GM19351 (cell line): ENCODE measurements around the gene FKBP8.

Experiments used
- ATAC-seq: cut with Tn5 transposase; IDR thresholded peaks from one replicate; pipeline ENCODE4 v1.9.1; 2021; ENCODE audit warnings: mild to moderate bottlenecking, moderate library complexity; ENCODE audit not compliant: unreplicated experiment

The FKBP8 gene

DNA sequence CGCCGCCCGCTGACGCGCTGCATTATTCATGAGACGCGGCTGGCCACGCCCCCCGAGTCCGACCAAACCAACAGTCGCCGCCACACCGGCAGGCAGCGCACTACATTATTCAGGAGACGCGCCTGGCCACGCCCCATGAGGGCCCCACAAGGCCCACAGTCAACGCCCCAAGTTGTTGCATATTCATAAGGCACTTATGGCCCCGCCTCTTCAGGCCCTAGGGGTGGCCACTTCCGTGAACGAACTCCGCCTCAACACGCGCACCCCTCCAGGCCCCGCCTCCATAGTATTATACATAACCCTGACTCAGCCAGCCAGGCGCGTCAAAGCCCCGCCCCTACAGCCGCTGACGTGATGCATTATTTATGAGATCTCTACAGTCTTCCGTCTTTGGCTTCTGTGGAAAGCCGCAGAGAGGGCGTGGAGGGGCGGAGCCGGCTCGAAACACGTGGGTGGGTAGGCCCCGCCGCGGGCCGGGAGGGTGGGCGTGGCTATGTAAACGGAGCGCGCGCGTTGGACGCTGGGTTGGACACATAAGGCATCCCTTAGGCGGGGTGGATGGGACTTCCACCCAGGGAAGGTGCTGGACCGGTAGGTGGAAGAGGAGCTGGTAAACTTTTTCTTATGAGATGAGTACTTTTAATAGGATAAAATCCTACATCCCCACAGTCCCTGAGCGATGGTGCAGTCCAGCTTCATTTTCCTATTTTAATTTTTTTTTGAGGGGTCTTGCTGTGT, 21.1 kb downstream of the FKBP8 start:
- ATAC-seq = peak; percentile 85

DNA sequence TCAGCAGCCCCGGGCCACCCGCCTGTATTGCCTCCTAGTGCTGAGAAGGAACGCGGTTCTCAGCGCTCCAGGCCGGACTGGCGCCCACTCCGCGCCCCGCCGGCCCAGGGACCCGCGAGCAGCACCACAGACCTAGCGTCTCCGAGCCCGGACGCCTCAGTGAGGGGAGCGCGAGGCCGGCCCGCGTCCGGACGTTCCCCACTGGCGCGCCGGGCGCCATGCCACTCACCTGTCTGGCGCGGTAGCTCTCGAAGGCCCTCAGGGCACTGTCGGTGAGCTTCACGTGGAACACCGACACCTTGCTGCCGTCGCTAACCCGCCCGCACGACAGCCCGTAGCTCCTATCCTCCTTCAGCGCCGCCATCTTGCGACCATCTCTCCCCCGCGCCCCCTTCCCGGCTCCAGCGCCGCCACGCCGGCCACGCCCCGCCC, 21.7 kb downstream of the FKBP8 start, which contains the start of gene ELL:
ELL (minus strand) TSS at position 379 of the 432 bp plus-strand sequence; CDS start at position 364, 15 bp downstream.
- no peak for ATAC-seq

DNA sequence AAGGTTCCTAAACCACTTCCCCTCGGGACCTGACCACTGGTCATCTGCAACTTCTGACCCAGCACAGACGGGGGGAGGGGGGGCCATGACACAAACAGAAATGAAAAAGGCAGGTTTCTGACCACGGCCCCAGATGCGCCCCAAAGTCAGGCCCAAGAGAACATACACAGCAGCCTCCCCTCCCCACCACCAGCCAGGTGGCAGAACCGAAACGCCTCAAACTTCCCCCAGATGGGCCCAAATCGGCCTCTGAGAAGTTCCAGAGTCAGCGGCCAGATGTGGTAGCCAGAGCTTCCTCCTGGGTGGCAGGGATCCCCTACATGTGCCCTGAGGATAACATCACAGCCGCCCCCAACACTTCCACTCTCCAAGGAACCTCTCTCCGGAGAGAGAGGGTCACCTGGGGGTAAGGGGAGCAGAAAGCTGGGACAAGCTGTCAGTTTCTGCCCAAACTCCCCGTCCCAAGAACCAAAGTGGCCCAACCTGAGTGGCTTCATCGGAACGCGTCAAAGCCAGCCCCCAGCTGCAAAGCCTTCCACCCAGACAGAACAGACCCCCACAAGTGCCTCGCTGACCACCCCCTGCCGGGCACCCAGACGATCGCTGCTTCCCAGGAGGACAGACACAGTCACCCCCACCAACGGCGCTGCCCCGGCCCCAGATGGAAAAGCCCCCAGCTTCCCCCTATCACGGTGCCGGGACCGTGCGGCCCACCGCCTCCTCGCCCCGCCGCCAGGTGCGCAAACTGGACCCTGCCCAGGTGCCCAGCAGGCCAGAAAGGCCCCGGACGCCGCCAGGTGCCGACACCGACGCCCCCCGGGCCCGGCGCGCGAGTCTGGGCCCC, 22.3 kb downstream of the FKBP8 start:
- no peak for ATAC-seq

DNA sequence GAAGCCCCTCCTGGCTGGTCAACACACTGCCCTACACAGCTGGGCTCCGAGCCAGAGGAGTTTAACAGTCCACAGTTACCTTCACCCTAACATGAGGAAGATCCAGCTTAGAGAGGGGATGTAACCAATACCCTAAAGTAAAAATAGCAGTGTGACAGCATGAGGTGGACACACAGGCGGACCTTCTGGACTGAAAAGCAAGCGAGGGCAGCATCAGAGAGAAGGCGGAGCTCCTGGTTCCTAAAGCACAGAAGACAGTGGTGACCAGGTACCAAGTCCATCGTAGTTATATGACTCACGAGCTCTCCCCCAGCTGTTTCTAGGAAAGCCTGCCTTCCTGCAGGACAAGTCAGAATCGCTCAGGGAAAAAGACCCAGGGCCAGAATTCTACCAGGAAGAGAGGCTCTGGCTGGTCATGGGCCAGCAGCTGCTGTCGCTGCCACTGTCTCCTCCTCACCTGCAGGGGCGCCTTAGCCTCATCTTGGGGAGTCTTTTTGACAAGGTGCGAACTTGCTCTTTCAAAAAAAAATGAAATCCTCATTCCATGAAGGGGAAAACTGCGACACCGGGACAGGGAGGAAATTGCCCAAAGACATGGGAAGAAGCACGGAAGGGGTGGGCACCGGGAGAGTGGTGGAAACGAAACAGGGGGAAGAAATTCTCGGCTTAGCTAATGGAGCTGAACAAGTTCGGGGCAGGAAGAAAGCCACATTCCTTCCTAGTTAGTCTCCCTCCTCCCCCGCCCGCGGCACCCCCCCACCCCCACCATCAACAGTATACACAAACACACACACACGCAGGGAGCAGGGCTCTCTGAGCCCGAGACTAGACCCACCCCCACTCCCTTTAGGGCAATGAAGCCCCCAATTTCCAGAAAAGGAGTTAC, 23.2 kb downstream of the FKBP8 start:
- no peak for ATAC-seq

DNA sequence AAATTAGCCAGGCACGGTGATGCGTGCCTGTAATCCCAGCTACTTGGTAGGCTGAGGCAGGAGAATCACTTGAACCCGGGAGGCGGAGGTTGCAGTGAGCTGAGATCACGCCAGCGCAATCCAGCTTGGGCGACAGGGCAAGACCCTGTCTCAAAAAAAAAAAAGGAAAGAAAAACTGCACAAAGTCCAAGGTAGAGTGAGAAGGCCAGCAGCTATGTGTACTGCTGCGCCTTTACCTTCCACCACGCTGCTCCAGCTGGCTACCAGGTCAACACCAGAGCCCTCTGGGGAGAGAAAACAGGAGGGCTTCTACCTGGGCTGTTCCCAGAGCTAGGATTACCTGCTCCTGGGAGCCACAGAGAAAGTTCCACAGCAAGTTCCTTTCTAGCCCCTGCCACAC, 24.7 kb downstream of the FKBP8 start:
- no peak for ATAC-seq

DNA sequence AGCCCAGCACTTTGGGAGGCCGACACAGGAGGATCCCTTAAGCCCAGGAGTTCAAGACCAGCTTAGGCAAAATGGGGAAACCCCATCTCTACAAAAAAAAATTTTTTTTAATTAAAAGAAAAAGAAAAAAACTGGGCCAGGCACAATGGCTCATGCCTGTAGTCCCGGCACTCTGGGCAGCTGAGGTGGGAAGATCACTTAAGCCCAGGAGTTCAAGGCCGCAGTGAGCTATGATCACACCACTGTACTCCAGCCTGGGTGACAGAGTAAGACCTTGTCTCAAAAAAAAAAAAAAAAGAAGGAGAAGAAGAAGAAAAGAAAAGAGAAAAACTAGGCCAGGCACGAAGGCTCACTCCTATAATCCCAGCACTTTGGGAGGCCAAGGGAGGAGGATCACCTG, 25.8 kb downstream of the FKBP8 start:
- ATAC-seq = no peak

DNA sequence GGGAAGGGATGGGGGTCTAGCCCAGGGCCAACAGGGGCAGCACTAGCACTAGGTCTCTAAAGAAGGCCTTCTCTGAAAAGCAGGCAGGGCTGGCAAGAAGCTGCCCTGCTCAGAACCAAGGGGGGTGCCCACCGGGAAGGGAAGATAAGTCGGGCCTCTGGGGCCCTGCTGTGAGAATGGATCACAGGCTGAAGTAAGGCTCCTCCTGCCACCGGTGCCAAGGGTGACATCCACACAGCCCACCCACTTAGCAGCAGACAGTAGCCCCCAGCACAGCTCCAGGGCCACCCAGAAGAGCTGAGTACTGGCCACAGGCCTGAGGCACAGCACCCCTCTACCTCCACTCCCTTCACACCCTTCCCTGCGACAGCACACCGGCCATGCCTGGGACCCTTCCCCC, 27.4 kb downstream of the FKBP8 start:
- no peak for ATAC-seq

DNA sequence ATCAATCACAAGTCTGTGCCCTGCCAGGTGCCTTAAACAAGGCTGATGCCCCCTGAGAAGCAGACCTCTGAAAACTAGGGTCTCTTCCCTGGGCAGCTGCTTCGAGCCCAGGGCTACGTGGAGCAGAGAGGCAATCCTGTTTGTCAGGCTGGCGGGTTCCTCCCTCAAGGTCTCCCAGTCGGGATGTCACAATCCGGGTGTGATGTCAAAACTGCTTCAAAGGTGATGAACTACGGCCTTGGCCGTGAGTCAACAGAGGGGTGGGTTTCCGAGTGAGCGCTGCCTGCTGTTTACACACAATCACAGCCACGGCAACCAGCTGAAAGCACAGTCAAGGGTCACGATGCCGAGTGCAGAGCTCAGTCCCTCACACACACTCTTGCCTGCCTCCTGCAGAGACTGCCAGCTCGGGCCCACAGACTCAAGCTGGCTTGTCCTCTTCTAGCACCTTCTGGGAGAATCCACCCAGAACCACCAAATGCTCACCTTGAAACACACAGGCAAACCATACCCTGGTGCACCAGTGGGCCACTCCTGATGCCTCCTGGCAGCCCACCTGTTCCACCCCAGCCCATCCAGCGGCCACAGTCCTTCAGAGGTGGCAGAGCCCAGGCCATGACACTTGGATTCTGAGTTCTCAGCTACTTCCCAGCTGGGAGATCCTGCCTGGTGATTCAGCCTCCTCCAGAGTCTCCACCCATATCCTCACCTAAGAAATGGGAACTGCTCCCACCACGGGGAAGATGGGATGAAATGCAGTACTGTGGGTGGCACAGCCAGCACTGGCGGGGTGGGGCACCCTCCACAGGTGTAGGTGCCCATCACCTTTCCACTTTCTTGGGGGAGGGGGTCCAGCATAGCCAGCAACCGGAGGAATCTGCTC, 28.3 kb downstream of the FKBP8 start:
- ATAC-seq = no peak

DNA sequence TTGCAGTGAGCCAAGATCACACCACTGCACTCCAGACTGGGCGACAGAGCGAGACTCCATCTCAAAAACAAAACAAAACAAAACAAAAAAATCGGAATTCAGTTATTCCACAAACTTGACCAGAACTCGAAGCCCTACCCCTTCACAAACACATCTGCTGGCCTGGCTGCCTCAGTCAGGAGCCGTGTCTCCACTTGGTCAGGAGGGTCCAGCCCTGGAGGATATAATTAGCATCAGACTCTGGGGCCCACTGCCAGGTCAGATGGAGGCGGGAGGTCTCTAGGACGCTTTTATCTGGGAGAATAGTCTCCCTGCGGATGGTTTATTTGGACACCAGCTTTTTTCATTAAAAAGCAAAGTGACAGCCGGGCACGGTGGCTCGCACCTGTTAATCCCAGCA, 29.5 kb downstream of the FKBP8 start:
- ATAC-seq = no peak

DNA sequence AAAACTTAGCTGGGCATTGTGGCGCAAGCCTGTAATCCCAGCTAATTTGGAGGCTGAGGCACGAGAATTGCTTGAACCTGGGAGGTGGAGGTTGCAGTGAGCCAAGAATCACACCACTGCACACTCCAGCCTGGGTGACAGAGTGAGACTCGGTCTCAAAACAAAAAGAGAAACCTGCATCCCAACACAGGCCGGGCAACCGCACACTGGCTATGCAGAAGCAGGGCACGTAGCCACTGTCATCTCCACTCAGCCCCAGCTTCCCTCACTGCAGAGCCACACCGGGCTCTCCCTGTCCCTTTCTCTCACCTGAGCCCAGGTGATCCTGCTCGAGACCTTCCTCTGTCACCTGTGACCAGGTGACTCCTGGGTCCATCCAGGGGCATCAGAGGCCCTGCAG, 33.2 kb downstream of the FKBP8 start:
- no peak for ATAC-seq

DNA sequence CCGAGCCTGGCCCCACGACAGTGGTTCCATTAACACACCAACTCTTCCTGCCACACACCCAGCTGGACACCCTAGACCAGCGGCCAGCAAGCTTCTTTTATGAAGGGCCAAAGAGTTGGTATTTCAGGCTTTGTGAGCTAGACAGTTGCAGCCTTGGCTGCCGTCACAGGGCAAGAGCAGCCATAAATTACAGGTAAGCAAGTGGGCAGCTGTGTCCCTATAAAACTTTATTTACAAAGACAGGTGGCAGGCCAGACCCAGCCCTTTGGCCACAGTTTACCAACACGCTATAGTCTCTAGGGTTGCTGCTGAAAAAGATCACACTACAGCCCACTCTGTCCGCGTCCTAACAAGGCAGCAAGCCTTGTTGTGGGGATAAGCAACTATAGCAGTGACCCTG, 34.8 kb downstream of the FKBP8 start:
- no peak for ATAC-seq

DNA sequence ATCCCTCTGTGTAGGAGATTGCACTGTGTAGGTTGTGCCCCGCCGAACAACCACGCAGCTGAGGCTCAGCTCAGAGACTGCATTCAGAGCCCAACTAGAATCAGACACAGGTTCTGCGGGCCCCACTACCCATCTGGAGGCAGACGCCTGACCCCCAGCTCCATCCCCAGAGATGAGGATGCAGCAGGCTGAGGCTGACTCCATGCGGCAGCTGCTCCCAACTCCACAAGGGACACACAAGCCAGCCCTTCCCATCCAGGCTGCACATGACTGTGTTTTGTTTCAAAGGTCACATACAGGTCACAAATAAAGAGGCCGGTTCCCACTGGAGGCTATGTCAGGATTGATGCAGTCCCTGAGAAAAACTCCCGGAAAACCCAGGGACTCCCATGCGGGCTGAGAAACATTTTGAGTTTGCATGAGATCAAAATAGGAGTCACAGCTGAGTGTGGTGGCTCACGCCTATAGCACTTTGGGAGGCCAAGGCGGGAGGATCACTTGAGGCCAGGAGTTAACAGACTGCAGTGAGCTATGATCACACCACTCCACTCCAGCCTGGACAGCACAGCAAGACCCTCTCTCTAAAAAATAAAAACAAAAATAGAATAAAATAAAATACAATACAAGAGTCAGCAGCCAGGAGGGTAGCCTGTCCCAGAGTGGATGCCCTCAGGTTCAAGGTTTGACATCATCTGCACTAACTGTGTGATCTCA, 35.5 kb downstream of the FKBP8 start:
- no peak for ATAC-seq

DNA sequence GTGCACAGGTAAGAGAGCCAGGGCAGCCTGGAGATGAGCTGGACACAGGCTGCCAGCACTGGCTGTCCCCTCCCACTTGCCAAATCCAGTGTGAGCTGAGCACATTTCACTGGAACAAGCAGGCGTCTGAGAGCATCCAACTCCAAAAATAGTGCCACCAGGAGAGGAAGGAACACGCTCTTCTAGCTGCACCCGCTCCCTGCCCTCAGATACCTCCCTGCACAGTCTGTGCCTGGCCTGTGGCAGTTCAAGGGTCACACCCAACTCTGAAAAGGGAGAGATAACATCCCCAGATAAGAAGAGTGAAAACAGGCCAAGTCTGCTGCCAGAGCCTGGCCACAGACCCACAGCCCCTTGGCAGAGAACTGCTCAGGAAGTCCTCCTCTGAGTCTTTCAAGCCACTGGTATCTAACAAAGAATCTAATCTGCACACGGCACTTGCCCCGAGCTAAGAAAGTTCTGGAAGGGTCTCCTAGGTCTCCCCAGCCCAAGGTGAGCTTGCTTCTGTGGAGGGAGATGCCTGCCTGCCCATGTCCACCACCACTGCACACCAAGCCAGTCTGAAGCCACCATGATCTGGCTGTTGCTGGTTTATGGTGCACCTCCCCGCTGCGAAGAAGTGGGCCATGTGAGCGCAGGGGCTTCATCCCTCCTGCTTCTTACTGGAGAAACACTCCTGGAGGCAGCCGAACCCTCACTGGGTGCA, 36.2 kb downstream of the FKBP8 start:
- ATAC-seq = no peak

DNA sequence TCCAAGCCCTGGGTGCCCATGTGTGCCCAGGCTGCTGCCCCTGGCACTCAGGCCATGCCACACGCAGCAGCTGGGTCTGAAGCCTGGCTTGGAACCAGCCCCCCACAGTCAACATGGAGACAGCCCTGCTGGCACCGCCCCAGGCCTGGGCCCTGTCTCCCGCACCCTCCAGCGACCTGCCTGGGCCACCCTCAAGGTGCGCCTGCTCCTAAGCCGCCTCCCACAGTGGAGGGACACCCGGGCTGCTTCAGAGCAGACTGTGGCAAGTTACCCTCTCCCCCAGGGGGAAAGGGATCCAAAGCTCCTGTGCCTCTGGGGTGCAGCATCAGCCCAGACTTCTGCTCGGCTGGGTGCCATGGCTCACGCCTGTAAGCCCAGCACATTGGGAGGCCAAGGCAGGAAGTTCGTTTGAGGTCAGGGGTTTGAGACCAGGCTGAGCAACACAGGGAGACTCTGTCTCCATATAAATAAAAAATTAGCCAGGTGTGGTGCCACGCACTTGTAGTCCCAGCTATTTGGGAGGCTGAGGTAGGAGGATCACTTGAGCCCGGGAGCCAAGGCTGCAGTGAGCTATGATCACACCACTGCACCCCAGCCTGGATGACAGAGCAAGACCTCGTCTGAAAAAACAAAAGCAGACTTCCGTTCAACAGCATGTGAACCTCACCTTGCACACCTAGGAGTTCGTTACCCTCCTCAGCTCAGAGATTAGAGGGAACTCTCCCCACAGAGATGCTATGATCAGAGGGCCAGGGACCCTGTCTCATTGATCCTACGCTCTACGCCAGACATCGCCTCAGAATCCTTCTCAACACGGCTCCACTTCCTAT, 37.1 kb downstream of the FKBP8 start:
- ATAC-seq = no peak

DNA sequence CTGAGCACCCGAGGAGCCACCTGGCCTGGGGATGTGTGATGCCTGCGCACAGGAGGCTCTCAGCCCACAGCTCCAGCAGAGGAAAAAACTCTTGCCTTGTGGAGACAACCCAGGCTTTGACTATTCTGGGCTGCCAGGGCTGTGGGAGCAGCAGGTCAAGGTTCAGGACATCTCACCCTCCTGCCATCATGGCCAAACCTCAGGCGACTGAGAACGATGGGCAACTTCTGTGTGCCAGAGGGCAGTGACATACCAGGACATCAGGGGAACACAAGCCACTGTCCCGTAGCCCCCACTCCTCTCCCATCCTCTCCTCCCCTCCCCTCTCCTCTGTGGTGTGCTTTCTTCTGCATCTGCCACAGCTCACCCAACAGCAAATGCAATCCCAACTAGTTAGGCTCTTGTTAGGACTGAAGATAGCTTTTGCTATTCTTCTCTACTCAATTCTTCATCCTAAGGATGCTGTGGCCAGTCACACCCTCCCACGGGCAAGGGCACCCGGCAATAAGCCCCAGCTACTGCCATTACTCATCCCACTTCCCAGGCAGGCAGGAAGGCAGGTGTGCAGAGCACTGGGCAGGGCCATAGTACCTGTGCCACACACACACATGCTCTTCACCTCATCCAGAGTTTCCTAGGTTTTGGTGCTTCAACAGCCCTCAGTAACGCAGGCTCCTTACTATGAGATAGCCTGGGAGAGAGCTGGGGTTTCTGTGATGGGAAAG, 38.3 kb downstream of the FKBP8 start:
- no peak for ATAC-seq

DNA sequence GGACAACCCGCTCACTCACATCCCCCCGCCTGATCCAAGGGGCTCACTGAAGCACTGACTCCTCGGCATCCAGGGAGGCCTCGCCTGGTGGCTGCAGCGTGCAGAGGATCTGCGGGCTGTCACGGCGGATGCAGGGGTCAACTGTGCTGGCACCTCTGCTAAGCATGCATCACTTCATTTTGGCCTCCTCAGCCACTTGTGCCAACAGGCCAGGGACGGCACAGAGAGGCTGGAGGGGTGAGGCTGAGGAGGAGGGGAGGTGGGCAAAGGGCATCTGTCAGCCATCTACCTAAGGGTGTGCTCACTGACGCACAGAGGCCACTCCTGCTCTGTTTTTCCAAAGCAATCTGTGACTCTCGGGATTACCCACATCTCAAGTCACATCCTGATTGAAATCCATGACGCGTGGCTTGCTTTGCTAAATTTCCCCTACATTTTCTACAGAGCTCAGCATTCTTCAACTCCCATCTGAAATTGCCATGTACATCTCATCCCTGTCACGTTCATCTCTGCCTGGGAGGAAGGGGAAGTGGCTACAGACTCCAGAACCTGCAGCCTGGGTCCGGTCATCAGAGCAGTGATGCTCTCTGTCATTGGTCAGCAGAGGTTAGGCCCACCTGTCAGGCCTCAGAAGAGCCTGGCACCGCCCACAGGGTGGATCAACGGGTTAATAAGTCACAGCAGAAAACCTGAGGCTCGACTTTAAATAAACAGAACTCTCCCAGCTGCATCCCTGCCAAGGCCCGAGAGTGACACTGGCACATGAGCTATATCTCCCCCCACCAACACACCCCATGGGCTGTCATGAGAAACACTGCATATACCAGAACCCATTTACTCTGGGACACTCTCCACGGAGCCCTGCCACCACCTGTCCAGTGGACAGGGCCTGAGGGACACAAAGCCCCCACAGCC, 39.1 kb downstream of the FKBP8 start:
- ATAC-seq = no peak
